H54 (cell line): Measurements from ENCODE around the gene CENPVL3.
"Not testable (repeated sequence)": the region's sequence is repeated elsewhere in the genome, so short reads cannot be mapped to it uniquely, and the experiment has no call there.

ENCODE experiments used
- DNase-seq: peaks from one replicate; pipeline ENCODE4 v3.0.0; 2011; ENCODE audit warnings: low spot score, mixed read lengths; ENCODE audit not compliant: insufficient read length
- FAIRE-seq: peaks from 3 replicates; lab custom pipeline; 2011; peaks lifted over from hg19 to GRCh38; lab: Jason Lieb, UNC
- POLR2A ChIP-seq: IDR thresholded peaks from 2 replicates; pipeline ENCODE4 v1.6.1; 2011; ENCODE audit warnings: low read depth, mild to moderate bottlenecking, low read length

Gene CENPVL3

GRCh38 chrX:51618241-51619155 is at the start of gene CENPVL3:
Gene CENPVL3, minus strand, starts transcription at chrX:51618912. Its CDS starts 39 bp downstream, at chrX:51618873.
- FAIRE-seq, result not testable (repeated sequence)

GRCh38 chrX:51665981-51666380 is 47.3 kb upstream of the CENPVL3 start:
- TF ChIP-seq POLR2A, result no peak
- DNase-seq (no peak), FAIRE-seq (no peak)

More at GRCh38 chrX:51618241-51619155, at the start of gene CENPVL3:
- not testable (repeated sequence) for DNase-seq

GRCh38 chrX:51643377-51643776 is 24.7 kb upstream of the CENPVL3 start:
- FAIRE-seq, result no peak
- TF ChIP-seq POLR2A, result no peak
- no peak for DNase-seq

GRCh38 chrX:51641421-51642021 is 22.8 kb upstream of the CENPVL3 start:
- TF ChIP-seq POLR2A, result no peak
- FAIRE-seq, result no peak
- DNase-seq, result no peak

GRCh38 chrX:51636511-51636910 is 17.8 kb upstream of the CENPVL3 start:
- not testable (repeated sequence) for DNase-seq, FAIRE-seq

- TF ChIP-seq POLR2A, result no peak
- FAIRE-seq (no peak), DNase-seq (no peak)
These were observed 4.2 kb downstream of the CENPVL3 start for GRCh38 chrX:51614353-51615012.

- FAIRE-seq (no peak), DNase-seq (no peak)
- no peak for TF ChIP-seq POLR2A
These were observed 9.9 kb downstream of the CENPVL3 start for GRCh38 chrX:51608766-51609165.

GRCh38 chrX:51608126-51608525 is 10.6 kb downstream of the CENPVL3 start:
- no peak for DNase-seq
- no peak for FAIRE-seq
- TF ChIP-seq POLR2A, result no peak

- TF ChIP-seq POLR2A, result no peak
- no peak for FAIRE-seq
- no peak for DNase-seq
These were observed 12.3 kb downstream of the CENPVL3 start for GRCh38 chrX:51606446-51606845.

- FAIRE-seq (no peak), DNase-seq (no peak)
These were observed 19.8 kb downstream of the CENPVL3 start for GRCh38 chrX:51598899-51599298.

GRCh38 chrX:51571874-51572273 is 46.8 kb downstream of the CENPVL3 start:
- DNase-seq (no peak), FAIRE-seq (no peak)
- no peak for TF ChIP-seq POLR2A

More at GRCh38 chrX:51598899-51599298, 19.8 kb downstream of the CENPVL3 start:
- TF ChIP-seq POLR2A, result no peak

GRCh38 chrX:51569561-51569960 is 49.2 kb downstream of the CENPVL3 start:
- no peak for DNase-seq
- no peak for TF ChIP-seq POLR2A
- FAIRE-seq, result no peak

- DNase-seq (no peak), FAIRE-seq (no peak)
- no peak for TF ChIP-seq POLR2A
These were observed 50.1 kb downstream of the CENPVL3 start for GRCh38 chrX:51568586-51568985.
